SK-N-SH treated with all-trans-retinoic acid at 6 μM for 48 hours (cell line): ENCODE results near the gene NFATC3.

Experiments used
- ARNTL ChIP-seq: fragments of 450-650 bp; formaldehyde crosslinking; IDR thresholded peaks from 2 replicates; pipeline ENCODE4 v1.5.0; 2020; ENCODE audit warnings: low read depth, mild to moderate bottlenecking, moderate library complexity, borderline replicate concordance
- ISL1 ChIP-seq: fragments of 250-450 bp; sonication (Bioruptor Pico); IDR thresholded peaks from 2 replicates; pipeline ENCODE4 v2.1.2; 2022; ENCODE audit warnings: mild to moderate bottlenecking, moderate library complexity
- TOX ChIP-seq: fragments of 250-450 bp; sonication (Bioruptor Pico); IDR thresholded peaks from 2 replicates; pipeline ENCODE4 v1.8.0; 2021; ENCODE audit warnings: mild to moderate bottlenecking, moderate library complexity, borderline replicate concordance
- ZFP30 ChIP-seq: fragments of 450-650 bp; formaldehyde crosslinking; IDR thresholded peaks from 2 replicates; pipeline ENCODE4 v1.5.0; 2022; ENCODE audit warnings: mild to moderate bottlenecking, moderate library complexity
- ZNF565 ChIP-seq: fragments of 450-650 bp; formaldehyde crosslinking; conservative IDR thresholded peaks from 2 replicates; pipeline ENCODE4 v1.5.0; 2020; ENCODE audit warnings: low read depth, mild to moderate bottlenecking, moderate library complexity
- ZNF70 ChIP-seq: fragments of 450-650 bp; formaldehyde crosslinking; IDR thresholded peaks from 2 replicates; pipeline ENCODE4 v1.5.0; 2020; ENCODE audit warnings: mild to moderate bottlenecking, moderate library complexity
- TF ChIP-seq, protein P1 (sequence below): fragments of 250-450 bp; sonication (Bioruptor Pico); IDR thresholded peaks from 2 replicates; pipeline ENCODE4 v1.5.1; 2020; ENCODE audit warnings: low read depth, mild to moderate bottlenecking, moderate library complexity

- TF ChIP-seq ZNF565 (CRISPR knock-in tag) (no peak), ZNF70 (CRISPR knock-in tag) (no peak), TOX (no peak), ARNTL (no peak), ISL1 (CRISPR knock-in tag) (no peak), ZFP30 (no peak)
- TF ChIP-seq, protein P1, sequence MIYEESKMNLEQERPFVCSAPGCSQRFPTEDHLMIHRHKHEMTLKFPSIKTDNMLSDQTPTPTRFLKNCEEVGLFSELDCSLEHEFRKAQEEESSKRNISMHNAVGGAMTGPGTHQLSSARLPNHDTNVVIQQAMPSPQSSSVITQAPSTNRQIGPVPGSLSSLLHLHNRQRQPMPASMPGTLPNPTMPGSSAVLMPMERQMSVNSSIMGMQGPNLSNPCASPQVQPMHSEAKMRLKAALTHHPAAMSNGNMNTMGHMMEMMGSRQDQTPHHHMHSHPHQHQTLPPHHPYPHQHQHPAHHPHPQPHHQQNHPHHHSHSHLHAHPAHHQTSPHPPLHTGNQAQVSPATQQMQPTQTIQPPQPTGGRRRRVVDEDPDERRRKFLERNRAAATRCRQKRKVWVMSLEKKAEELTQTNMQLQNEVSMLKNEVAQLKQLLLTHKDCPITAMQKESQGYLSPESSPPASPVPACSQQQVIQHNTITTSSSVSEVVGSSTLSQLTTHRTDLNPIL (CRISPR knock-in tag) = no peak
Measured at GRCh38 chr16:68214726-68215125, 129.6 kb downstream of the NFATC3 start.
